HG02759 (cell line): ENCODE results near the gene SALL2.
"Not testable (repeated sequence)": the region's sequence is repeated elsewhere in the genome, so short reads cannot be mapped to it uniquely, and the experiment has no call there.

Source experiments
- ATAC-seq: cut with Tn5 transposase; IDR thresholded peaks from one replicate; pipeline ENCODE4 v1.9.1; 2021; ENCODE audit warnings: mild to moderate bottlenecking, moderate library complexity; ENCODE audit not compliant: unreplicated experiment

Gene SALL2

DNA sequence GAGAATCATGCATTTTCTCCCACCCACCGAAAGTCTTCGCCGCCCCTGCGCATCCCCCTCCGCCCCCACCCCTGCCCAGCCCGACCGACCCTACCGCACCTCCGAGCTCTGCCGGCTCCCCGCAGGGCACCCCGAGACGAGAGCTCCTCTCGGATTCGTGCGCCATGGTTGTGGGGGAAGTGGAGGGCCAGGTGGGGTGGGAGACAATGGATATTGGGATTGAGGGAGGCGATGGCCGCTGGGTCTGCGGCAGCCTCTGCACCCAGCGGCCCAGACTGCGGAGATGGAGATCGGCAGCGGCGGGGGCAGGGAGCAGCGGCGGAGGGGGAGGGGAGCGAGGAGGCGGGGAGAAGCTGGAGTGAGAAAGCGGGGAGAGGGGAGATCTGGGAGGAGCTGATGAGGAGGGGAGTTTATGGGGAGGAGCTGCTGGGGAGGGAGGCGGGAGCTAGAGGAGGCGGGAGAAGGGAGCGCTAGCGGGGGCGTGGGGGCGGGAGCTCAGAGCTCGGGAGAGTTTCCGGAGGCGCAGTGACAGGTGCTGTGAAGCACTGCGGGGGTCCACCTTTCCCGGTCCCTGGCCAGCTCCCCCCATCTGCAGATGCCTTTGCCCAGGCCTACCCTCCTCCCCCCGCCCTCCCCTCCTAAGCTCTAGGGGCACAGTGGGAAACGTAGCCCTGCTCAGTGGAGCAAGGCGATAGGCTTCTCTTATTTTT lies at the start of gene SALL2:
Gene SALL2 (minus strand): TSS at position 385 of the 710 bp plus-strand sequence. CDS start 219 bp downstream, at position 166.
- peak; percentile 66 for ATAC-seq

DNA sequence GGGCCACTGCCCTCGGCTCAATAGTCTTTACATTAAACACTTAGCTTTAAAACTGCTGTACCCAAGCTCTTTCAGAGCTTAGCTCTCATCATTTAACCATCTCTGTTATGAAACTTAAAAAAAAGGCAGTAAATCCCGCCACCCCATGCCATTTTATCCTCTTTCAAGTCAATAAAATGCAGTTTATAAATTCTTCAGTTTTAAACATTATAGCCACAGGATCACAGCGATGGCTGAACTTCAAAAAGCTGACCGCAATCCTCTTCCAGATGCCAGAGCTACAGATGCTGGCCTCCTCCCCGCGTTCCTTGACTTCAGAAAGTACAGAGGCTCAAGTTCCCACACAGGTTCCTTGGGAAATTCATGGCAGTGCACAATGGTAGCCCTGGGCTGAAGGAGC lies 49.5 kb upstream of the SALL2 start:
- no peak for ATAC-seq

GRCh38 chr14:21572604-21573003 lies 46.5 kb upstream of the SALL2 start:
- ATAC-seq: no peak

DNA sequence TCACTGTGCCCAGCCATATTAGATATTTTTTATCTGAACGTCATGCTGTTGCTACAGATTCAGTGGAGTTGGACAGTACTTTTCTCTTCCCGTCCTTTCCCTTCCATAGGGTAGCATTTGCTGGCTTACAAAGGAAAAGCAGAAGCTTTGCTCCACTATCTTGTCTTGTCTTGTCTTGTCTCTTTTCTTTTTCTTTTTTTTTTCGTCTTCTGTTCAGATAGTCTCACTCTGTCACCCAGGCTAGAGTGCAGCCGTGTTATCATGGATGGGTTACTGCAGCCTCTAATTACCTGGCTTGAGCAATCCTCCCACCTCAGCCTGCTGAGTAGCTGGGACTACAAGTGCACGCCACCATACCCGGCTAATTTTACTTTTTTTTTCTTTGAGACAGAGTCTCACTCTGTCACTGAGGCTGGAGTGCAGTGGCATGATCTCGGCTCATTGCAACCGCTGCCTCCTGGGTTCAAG lies 32.6 kb upstream of the SALL2 start:
- ATAC-seq: no peak

GRCh38 chr14:21557084-21557901 lies 31.1 kb upstream of the SALL2 start:
- peak; percentile 54 for ATAC-seq

DNA sequence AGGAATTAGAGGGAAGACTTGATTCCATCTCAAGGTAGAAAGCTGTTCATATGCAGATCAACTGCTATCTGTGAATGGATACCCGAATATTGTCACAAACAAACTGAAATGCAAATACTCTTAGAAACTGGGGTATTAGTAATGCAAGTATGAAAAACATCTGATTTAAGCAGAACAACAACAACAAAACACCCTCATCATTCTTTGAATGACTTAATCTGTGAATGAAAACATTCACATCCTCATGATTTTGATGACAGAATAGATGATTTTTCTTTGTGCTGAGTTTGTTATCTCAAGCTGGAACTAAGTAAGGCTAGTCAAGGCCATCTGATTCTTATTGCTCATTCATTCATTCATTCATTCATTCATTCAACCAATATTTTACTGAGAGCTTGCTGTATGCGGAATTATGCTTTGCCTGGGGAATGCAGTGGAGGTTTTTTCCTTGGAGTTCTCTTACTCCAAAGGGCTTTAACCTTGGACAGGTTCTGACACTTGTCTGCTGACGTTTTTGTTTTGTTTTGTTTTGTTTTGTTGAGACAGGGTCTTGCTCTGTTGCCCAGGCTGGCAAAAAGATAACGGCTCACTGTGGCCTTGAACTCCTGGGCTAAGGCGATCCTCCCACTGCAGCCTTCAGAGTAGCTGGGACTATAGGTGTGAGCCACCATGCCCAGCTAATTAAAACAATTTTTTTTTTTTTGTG lies 30.4 kb upstream of the SALL2 start:
- ATAC-seq: no peak

DNA sequence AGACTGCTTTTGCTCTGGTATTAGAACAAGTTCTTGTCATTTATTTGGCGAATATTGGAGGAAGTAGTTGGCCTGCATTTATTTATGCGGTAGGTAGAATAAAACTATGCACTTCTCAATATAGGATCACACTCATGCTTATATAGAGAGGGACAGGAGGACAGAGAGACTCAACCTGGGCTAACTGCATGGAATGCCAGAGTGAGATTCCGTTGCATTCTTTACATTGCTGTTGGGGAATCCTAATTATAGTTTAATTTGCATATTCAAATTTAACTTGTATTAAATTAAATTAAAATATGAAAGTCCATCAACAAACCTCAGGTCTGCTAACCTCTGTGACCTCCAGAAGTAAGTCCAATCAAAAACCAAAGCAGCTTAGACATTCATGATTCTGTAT lies 27.1 kb upstream of the SALL2 start:
- no peak for ATAC-seq

DNA sequence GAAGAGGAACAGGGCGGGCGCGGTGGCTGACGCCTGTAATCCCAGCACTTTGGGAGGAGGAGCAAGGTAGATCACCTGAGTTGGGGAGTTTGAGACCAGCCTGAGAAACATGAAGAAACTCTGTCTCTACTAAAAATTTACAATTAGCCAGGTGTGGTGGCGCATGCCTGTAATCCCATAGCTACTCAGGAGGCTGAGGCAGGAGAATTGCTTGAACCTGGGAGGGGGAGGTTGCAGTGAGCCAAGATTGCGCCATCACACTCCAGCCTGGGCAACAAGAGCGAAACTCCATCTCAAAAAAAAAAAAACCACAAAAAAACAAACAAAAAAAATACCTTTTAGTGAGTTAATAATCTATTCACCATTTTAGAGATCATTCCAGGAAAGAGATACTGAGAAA lies 18.4 kb upstream of the SALL2 start:
- ATAC-seq: not testable (repeated sequence)

DNA sequence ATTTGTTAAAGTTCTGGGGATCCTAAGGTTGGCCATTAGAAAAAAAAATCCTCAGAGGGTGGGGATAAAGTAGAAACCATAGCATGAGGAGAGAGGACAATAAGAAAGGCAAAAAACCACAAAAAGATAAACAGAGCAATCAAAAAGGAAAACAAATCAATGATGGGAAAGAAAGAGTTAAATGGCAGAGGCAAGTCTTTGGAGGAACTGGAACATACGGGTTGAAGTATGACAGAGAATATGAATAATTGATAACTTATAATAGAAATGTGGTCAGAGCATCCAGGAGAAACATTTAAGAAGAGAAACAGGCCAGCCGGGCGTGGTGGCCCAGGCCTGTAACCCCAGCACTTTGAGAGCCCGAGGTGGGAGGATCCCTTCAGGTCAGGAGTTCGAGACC lies 17.8 kb upstream of the SALL2 start:
- no peak for ATAC-seq

DNA sequence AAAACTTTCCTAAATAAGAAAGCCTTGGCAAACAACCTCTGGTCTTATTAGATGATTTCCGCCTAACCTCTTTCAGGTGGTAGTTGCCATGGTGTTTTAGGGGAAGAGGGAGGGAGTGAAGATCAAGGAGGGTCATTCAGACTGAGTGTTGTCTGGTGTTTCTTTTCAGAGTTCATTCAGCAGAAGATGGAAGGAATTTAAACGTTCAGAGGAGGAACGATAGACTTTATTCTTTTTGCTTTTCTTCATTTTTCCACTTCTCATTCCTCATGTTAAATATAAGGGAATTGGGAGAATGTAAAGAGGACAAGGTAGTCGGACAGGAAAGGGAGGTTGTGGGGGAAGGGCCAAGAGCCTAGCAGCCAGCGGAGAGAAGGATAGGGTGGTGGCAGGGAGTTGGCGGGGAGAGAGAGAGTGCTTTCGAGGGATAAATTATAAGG lies 17.4 kb upstream of the SALL2 start:
- ATAC-seq: no peak

- no peak for ATAC-seq
Measured at GRCh38 chr14:21541413-21542074, 15.4 kb upstream of the SALL2 start.

DNA sequence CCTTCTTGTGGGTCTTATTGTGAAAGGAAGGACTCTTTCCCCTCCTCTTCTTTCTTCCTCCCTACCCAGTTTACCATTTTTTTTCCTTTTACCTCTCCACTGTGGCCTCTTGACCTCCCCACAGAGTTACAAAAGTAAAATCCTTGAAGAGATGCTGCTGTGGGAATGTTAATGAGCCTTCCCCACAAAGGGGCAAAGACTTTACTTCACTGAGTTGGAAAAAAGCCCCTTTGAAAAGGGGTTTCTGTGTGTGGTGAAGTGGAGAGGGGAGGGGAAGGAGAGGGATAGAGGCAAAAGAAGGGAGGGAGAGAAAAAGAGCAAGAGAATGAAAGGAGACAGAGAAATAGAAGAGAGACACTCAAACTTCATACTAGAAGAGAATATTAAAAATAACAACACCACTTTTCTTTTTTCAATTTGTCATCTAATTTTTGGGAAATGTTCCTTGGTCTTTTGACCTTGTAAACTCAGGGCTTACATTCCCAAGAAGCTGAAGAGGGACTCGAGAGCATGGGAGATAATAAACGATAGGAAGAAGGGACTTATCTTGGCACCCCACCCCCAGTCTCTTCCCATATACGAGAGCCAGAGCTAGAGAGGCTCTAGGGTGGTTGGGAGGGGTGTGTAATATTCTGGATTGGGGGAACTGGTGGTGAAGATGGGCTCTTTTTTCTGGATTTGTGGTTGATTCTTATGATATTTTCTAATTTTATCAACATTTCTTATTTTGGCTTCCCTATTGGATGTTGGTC lies 13.2 kb upstream of the SALL2 start:
- ATAC-seq: no peak

DNA sequence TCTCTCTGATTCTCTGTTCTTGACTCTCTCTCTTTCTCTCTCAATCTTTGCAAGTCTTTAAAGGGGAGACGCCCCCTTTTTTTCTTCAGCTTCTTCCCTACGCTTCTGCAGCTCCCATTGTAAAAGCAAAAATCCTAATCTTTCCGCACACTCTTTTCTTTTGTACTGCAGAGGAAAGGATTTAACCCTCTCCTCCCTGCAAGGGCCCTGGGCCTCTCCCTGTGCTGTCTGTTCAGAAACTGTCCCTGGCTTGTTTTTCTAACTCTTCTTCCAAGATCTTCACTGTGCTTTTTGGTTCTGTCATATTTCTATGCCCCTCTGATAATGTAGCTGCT lies 10.9 kb upstream of the SALL2 start:
- ATAC-seq: no peak

DNA sequence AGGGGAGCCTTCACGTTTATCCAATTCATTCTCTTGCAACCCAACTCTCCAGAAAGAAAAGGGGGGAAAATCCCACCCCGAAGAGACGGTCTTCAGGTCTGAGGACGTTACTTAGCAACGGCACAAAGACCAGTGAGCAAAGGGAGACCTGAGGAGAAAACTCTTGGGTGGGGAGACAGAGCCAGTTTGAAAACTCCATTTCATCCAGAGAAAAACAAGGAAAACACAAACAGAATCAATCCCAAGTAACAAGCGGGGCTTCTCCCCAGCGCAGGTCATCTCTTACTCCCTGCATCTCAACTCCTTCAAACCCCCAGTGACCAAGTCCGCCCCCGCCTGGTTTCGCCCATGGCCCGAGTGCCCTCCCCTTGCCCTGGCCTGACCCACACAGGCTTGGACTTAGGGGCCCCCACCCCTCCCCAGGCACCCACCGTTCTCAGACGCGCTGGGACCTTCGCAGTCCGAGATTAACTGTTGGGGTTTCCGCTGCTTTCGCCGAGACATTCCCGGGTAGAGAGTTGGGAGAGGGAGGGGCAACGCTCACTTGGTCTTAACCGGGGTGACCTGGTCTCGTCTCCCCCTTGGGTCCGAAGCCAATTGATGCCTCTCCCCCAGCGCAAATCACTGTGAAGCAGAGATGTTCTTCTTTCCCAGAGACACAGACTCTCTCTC lies 10.4 kb upstream of the SALL2 start:
- ATAC-seq: no peak

DNA sequence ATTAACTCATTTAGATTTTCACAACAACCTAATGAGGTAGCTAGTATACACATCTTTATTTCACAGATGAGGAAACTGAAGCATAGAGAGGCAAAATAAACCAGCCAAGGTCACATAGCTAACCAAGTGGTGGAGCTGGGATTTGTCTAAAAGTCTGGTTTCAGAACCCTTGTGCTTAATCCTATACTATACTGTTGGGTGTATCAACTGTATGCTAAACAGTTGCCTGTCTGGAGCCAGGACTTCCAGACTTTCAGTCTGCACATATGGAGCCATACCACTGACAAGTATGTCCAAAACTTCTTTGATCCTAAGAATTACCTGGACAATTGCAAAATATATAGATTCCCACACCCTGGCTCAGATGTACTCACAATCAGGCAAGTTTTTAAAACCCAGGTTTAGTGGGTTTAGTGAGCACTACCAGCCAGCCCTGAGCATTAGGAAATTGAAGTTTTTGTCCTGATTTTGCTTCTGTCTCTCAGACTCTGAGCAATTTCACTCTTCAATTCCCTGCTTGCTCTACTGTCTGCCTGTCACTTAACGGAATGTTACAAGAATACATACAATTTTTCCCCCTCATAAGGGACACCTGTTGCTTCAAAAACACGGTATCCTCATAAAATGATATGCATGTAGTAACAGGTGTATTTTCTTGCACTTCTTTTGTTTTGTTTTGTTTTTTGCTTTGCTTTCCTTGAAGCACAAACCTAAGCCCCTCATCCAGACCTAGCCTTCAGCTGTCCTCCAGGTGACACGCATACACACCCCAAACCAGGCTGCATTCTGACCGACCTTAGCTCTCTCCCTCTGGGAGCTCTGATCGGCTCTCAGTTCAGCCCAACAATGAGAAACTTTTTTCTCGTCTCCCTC lies 9.6 kb upstream of the SALL2 start:
- no peak for ATAC-seq

- no peak for ATAC-seq
Measured at GRCh38 chr14:21534576-21534975, 8.4 kb upstream of the SALL2 start.

GRCh38 chr14:21533294-21533693 lies 7.1 kb upstream of the SALL2 start:
- ATAC-seq: no peak

DNA sequence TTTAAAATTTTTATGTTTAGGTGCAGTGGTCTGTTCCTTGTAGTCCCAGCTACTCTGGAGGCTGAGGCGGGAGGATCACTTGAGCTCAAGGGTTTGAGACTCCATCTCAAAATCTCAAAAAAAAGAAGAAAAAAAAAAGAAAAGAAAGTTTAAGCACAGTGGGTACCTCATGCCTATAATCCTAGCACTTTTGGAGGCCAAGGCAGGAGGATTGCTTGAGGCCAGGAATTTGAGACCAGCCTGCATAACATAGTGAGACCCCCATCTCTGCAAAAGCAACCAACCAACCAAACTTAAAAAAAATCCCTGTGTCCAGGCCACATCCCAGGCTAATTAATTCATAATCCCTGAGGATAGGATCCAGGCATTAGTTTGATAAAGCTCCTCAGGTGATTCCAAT lies 3.4 kb upstream of the SALL2 start:
- no peak for ATAC-seq
